ENCODE measurements around the gene CDC123. TPM values are rescaled to one million over a fixed set of nuclear protein-coding genes. Genes with fewer than 3 reads are reported as not detected.

Gene CDC123
- total and polyA plus RNA-seq, 2 of the 4 experiments (the other 2 are of a cell fraction): 100 to 203 TPM

DNA sequence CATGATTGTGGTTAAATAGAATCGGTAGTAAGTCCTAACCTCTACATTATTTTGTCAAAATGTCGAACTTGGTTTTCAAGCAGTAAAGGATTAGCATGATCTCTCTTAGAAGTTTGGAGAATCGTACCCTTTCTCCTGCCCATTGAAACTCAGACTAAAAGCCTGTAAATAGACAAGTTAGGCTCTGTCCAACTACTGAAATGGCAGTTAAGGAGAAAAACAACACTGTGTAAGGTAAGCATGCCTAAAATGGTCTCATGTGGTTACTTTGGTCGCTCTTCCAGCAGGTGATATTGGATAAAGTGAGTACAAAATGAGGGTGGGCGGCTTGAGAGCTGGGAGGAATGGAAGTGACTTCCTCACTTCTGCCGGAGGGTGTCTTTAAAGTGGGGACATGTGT lies 41.5 kb upstream of the CDC123 start:
- no peak overlapping the region for H4K8ac ChIP-seq (ENCODE audit: low read depth in 2 of 2, low read length in 2 of 2)
- CTCF ChIA-PET: no interaction called here
- WGBS, 2 experiments (ENCODE audit: extremely low coverage in 2 of 2, insufficient read length in 1 of 2): 100% methylated on average over 1 of the region's 6 CpGs; no CpG with 5 or more reads in 1 of the 2 experiments
- no peak overlapping the region for H2AK5ac ChIP-seq (ENCODE audit: low read depth, low read length)
- H4K20me1 ChIP-seq (ENCODE audit: insufficient read depth, low read length): no peaks in the 10 kb centered on the region; the same call in 1 of the 2 replicates
- no peak overlapping the region for H3K27ac ChIP-seq (ENCODE audit: insufficient read depth, low read length)
- no peaks in the 10 kb centered on the region for H3K9me3 ChIP-seq (ENCODE audit: control insufficient read depth, insufficient read depth, low read length)
- peaks cover 2 to 10% of the 10 kb centered on the region in 2 experiments; a peak in 3 of 4 replicates for H3K79me1 ChIP-seq (ENCODE audit: low read depth in 1 of 2, low read length in 2 of 2)
- no peak overlapping the region for H4K5ac ChIP-seq (ENCODE audit: low read depth, low read length)
- H3K23ac ChIP-seq (ENCODE audit: low read depth, low read length): no peak overlapping the region
- peaks cover 26% of the 10 kb centered on the region for H3K36me3 ChIP-seq (ENCODE audit: control insufficient read depth, insufficient read depth, low read length)
- H3K14ac ChIP-seq (replicated peaks; ENCODE audit: low read depth, low read length): no peak overlapping the region
- ATAC-seq (ENCODE audit: low read depth) (no peak), DNase-seq (no peak)
- H3K56ac ChIP-seq (ENCODE audit: extremely low read depth, insufficient read depth, low read length): no peak overlapping the region
- no peak overlapping the region for H3K4me2 ChIP-seq (ENCODE audit: low read depth, low read length)
- intact Hi-C loops (cut with micrococcal nuclease): loop anchor here (10.0 kb wide), 1 partner anchor 1820 kb away; no protein-coding TSS in a partner anchor
- no peak overlapping the region for H2BK120ac ChIP-seq (ENCODE audit: low read depth, low read length)
- H3K4me3 ChIP-seq (ENCODE audit: insufficient read depth, low read depth, low read length): no peak overlapping the region
- no peaks in the 10 kb centered on the region for H3K27me3 ChIP-seq (ENCODE audit: control insufficient read depth, insufficient read depth, low read length)
- no peak overlapping the region for H3K9ac ChIP-seq (ENCODE audit: low read depth, low read length)
- no peak overlapping the region for H3K18ac ChIP-seq (ENCODE audit: low read depth, low read length)
- H2BK5ac ChIP-seq (ENCODE audit: low read depth, low read length, poor library complexity, severe bottlenecking): no peak overlapping the region
- no peak overlapping the region for H3K4ac ChIP-seq (ENCODE audit: low read depth, low read length)
- no TSS peak for BruUV-seq (replicated peaks)
- no peak overlapping the region for H2AK9ac ChIP-seq (replicated peaks; ENCODE audit: low read depth, low read length, poor library complexity)
- H2AFZ ChIP-seq (replicated peaks; ENCODE audit: low read length, poor library complexity): no peak overlapping the region
- H2BK20ac ChIP-seq (ENCODE audit: low read depth, low read length): no peak overlapping the region
- TF ChIP-seq RFX5 (IDR thresholded peaks at IDR 0.05; ENCODE audit: low read depth, low read length): no peak
- TF ChIP-seq MAZ (IDR thresholded peaks at IDR 0.05; ENCODE audit: borderline replicate concordance, low read depth, low read length): no peak
- no peak for TF ChIP-seq FOS (IDR thresholded peaks at IDR 0.05; ENCODE audit: low read depth, low read length)
- TF ChIP-seq CEBPB (IDR thresholded peaks at IDR 0.05; ENCODE audit: low read depth, low read length): no peak
- no peak for TF ChIP-seq RAD21 (IDR thresholded peaks at IDR 0.05; ENCODE audit: low read length)
- TF ChIP-seq NFE2L2 (IDR thresholded peaks at IDR 0.05; ENCODE audit: low read depth, low read length): no peak
- TF ChIP-seq RCOR1 (IDR thresholded peaks at IDR 0.05; ENCODE audit: insufficient replicate concordance, low read length): no peak
- no peak for TF ChIP-seq BHLHE40 (IDR thresholded peaks at IDR 0.05; ENCODE audit: low read depth, low read length)
- TF ChIP-seq, protein P1, sequence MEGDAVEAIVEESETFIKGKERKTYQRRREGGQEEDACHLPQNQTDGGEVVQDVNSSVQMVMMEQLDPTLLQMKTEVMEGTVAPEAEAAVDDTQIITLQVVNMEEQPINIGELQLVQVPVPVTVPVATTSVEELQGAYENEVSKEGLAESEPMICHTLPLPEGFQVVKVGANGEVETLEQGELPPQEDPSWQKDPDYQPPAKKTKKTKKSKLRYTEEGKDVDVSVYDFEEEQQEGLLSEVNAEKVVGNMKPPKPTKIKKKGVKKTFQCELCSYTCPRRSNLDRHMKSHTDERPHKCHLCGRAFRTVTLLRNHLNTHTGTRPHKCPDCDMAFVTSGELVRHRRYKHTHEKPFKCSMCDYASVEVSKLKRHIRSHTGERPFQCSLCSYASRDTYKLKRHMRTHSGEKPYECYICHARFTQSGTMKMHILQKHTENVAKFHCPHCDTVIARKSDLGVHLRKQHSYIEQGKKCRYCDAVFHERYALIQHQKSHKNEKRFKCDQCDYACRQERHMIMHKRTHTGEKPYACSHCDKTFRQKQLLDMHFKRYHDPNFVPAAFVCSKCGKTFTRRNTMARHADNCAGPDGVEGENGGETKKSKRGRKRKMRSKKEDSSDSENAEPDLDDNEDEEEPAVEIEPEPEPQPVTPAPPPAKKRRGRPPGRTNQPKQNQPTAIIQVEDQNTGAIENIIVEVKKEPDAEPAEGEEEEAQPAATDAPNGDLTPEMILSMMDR (conservative IDR thresholded peaks at IDR 0.05; ENCODE audit: low read depth, low read length): no peak
- TF ChIP-seq CHD1 (IDR thresholded peaks at IDR 0.05; ENCODE audit: low read depth, low read length): no peak
- TF ChIP-seq SMC3 (IDR thresholded peaks at IDR 0.05; ENCODE audit: low read depth, low read length): no peak
- no peak for TF ChIP-seq MAFK (IDR thresholded peaks at IDR 0.05; ENCODE audit: low read depth, low read length)
- no peak for TF ChIP-seq POLR2A (IDR thresholded peaks at IDR 0.05; ENCODE audit: low read depth, low read length)
- H4K91ac ChIP-seq (ENCODE audit: insufficient read depth, low read depth, low read length): no peak overlapping the region
- peaks cover 5% of the 10 kb centered on the region for H3K9me1 ChIP-seq (ENCODE audit: insufficient read depth, low read length)
- dilution Hi-C loops (cut with HindIII; ENCODE audit: low sequenced_read_pairs, unreplicated experiment): no loop called here
- POLR2A ChIA-PET (ENCODE audit: unreplicated experiment): no interaction called here
- H3K4me1 ChIP-seq (ENCODE audit: control insufficient read depth, insufficient read depth, low read length): no peaks in the 10 kb centered on the region
- H2BK15ac ChIP-seq (ENCODE audit: low read depth, low read length): no peak overlapping the region
- in situ Hi-C loops (cut with MboI; ENCODE audit: low sequenced_read_pairs): no loop called here

All from IMR-90 (cell line).